HG03354 (cell line): ENCODE data around the gene GLDC.
"Not testable (repeated sequence)": the region's sequence is repeated elsewhere in the genome, so short reads cannot be mapped to it uniquely, and the experiment has no call there.

Experiments used
- ATAC-seq: cut with Tn5 transposase; IDR thresholded peaks from one replicate; pipeline ENCODE4 v1.9.1; 2021; ENCODE audit warnings: mild to moderate bottlenecking; ENCODE audit not compliant: unreplicated experiment, poor library complexity, severe bottlenecking

GLDC gene

DNA sequence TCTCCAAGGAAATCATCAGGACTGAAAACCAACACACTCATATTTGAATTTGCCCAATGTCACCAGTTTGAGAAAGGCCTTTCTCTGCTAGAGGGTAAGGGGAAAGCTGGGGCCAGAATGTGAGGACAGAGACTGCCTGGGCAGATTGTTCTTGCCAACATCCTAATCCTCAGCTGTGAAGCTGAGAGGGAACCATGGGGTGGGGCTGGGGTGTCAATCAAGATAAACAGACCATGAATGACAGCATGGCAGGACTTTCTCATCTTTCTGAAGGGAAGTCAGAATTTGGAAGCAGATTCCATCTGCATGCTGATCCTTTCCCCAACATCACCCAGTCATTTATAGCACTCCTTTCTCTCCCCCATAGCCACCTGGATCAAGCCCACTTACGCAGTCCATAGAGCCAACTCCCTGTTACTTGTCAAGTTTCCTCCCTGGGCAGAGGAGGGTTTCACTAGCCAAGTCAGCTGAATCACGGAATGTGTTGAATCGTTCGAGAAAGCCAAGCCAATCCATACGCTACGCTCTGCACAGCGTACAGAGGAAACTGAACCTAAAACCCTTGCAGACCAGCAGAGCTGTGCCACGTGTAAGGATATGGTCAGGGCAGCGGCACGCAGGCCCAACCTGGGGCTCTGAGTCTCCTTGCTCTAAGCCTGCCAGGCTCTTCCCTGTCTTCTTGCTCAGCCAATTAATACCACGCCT, 14.9 kb downstream of the GLDC start:
- no peak for ATAC-seq

DNA sequence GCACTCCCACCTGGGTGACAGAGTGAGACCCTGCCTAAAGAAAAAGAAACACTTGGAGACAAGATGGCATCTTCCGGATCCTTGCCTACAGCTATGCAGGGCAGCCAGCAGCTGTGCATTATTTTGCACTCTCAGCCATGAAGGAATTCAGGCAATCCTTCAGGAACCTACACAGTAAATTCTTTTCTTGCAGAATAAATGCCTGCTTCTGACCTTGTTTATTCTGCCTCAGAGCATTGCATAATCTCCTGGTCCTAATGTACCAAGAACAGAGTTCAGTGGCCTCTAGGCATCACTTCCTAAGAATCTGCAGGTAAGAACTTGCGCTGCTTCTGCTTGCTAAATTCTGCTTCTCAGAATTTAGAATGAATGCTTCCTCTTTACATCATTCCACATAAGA, 16.8 kb downstream of the GLDC start:
- ATAC-seq = no peak

DNA sequence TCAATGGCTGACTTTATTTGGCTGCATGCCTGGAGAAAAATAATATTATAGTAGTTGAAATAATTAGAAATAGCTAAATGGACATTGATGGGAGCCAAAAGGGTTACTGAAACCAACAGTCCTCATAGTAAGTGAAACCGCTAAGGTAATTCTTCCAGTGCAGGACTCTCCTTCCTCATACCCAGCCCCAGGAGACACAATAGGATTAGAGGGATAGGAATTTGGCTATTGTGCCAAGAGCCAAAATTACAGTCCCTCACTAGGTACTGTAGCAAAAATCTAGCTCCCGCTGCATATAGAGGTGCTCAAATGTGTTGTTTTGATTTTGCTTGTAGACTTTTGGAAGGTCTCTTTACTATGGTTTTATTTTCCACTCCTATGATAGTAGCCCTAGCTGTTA, 20.2 kb downstream of the GLDC start:
- ATAC-seq = no peak

DNA sequence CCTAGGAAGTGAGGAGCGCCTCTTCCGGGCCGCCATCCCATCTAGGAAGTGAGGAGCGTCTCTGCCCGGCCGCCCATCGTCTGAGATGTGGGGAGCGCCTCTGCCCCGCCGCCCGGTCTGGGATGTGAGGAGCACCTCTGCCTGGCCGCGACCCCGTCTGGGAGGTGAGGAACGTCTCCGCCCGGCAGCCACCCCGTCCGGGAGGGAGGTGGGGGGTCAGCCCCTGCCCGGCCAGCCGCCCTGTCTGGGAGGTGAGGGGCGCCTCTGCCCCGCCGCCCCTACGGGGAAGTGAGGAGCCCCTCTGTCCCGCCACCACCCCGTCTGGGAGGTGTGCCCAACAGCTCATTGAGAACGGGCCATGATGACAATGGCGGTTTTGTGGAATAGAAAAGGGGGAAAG, 22.7 kb downstream of the GLDC start:
- ATAC-seq = not testable (repeated sequence)

DNA sequence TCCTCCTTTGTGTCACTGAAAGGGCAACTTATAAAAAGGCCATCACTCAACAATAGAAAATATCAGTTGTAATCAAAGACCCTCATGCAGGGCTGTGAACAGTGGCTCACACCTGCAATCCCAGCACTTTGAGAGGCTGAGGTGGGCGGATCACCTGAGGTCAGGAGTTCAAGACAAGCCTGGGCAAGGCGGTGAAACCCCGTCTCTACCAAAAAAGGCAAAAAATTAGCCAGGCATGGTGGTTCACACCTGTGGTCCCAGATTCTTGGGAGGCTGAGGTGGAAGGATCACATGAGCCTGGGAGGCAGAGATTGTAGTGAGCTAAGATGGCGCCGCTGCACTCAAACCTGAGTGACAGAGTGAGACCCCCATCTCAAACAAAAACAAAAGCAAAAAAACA, 24.7 kb downstream of the GLDC start:
- ATAC-seq = no peak

DNA sequence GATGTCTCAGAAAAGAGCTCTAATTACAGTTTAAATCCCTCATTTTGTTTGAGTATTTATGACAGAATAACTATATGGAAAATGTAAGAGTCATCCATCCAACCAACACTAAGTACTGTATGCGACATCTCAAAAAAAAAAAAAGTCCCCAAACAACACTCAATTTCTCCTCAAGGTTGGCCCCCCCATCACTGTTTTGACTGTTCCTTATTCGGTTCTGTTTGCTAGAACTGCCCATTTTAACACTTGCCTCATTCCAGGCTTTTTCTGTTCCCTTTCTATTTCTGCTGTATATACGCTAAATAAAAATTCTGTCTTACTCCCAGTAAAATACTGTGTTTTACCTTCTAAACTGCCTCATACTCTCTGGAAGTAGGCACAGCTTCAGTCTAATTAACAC, 25.2 kb downstream of the GLDC start:
- ATAC-seq = no peak

DNA sequence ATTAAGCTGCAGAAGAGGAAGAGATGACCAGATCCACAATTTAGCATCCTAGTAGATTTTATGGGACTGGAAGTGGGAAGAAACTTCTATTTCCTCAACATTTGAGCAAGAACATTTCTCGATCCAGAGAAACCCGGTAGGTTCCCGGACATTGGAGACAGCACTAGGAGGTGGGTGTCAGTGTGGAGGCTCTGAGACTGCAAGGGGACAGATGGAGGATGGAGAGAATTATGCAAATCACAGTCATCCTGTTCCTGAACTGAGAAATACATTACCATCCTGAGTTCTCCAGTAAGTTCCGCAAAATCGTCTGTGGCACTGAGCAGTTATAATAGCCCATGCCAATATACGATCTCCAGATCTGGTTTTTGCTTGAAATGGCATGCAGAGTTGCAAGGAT, 25.6 kb downstream of the GLDC start:
- ATAC-seq = no peak

DNA sequence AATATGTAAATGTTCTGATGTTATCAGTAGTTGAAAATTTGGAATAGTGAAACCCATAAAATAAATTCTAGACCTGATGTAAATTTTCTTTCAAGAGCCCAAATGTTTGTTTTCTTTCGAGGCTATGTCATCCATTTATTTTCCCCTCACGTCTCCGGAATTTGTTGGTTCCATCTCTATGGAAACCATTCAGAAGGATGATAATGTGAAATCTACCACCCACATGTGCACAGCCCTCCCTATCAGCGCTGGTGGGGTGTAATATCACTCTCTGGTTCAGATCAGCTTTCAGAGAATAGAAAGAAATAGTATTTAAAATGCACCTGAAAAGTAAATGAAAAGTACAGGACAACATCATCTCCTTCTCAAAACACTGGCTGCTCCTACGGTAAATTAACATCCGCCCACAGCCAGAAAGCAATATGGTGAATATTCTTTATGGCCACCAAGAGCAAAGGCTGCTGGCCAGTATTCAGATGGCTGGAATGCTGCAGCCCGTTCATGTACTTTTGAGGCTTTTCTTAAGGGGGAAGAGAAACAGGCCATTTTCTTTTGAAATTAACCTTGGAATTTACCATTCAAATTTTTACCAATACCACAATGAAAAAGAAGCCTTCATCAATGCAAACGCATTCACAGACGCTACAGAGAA, 28.5 kb downstream of the GLDC start:
- ATAC-seq = no peak

DNA sequence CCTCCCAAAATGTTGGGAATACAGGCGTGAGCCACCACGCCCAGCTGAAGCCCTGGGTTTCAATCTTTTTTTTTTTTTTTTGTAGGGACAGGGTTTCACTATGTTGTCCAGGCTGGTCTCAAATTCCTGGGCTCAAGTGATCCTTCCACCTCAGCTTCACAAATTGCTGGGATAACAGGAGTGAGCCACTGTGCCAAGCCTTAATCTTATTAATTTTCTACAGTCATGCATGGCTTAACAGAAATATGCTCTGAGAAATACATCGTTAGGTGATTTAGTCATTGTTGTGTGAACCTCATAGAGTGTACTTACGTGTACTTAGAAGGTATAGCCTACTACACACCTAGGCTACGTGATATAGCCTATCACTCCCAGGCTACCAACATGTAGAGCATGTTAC, 31.0 kb downstream of the GLDC start:
- ATAC-seq = no peak

DNA sequence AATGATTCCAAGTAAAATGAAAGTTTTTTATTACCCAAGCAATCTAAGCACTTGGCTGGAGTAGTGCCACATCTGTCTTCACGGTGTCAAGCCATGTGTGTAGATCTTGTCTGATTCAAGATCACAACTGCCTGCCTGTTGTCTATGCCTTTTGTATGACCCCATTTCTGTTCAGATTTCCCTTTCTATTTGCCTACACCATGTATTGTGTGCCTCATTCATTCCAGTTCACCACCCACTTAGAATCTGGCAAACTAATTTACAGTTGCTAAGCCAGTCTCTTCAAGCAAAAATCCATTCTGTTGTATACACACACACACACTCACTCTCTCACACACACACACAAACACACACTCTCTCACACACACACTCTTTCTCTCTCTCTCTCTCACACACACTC, 33.7 kb downstream of the GLDC start:
- ATAC-seq = no peak

DNA sequence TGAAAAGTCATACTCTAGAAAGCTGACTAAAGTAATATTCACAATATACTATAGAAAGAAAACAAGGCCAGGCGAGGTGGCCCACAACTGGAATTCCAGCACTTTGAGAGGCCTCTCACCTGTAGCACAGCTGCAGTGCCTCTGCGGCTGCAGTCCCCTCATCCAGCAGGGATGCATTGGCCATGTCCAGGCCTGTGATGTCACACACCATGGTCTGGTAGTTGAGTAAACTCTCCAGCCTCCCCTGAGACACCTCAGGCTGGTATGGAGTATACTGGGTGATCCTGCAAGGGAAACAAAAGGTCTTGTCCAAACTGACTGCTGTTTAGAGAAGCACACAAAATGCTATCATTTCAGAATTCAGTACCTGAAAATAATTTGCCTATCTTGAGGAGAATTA, 35.5 kb downstream of the GLDC start:
- ATAC-seq = no peak

DNA sequence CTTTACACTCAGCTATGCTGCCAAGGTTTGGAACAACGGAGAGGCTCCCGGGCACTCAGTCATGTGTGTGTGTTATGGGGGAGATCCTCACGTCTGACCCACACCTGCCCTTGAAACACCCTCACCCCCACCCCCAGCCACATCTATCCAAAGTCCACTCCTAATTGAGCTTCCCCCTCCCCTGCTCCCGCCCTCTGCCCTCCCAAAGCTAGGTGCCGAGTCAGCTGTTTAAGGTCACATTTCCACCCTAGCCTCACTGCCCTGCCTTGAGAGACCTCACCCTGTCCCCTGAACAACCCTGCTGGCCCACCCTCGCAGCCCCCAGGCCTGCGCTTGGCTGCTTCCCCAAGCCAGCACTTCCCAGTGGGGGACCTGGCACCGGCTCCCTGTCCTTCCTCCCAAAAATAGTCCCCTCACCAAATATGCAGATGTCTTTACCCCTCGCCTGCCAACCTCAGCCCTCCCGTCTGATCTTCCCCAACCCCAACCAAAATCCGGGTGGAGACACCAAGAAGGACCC, 36.0 kb downstream of the GLDC start:
- no peak for ATAC-seq

DNA sequence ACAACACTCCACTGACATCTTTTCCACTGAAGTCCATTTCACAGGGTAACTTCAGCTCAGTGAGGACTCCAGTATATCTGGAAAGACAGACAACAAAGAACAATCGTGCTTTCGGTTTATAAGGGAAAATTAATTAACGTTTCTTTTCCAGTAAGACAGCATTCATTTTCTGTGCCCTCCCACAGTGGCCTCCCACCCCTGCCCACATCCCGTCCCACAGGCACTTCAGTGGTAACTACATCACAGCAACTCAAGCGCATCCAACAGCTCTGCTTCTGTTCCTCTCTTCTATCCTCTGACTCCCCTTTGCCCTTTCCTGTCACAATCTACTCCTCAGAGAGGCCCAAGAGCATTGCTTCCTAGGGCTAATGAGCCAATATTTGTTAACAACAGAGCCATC, 40.3 kb downstream of the GLDC start:
- peak; percentile 87 for ATAC-seq

DNA sequence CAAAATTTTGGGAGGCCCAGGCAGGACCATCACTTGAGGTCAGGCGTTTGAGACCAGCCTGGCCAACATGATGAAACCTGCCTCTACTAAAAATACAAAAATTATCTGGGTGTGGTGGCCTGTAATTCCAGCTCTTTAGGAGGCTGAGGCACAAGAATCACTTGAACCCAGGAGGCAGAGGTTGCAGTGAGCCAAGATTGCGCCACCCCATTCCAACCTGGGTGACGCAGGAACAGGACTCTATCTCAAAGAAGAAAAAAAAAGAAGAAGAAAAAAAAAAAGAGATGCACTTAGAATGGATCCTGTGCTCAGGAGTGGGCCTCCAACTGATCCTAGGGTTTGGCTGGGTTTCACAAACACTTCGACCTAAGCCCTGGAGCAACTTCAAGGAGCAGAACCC, 45.1 kb downstream of the GLDC start:
- no peak for ATAC-seq

DNA sequence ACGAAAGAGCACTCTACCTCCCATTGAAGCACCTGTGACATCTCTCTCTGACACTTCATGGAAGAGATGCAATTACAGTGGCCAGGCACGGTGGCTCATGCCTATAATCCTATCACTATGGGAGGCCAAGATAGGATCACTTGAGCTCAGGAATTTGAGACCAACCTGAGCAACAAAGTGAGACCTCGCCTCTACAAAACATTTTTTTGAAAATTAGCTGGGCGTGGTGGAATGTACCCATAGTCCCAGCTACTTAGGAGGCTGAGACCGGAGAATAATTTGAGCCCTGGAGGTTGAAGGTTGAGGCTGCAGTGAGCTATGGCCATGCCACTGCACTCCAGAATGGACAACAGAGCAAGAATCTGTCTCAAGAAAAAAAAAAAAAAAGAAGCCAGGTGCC, 45.5 kb downstream of the GLDC start:
- no peak for ATAC-seq

DNA sequence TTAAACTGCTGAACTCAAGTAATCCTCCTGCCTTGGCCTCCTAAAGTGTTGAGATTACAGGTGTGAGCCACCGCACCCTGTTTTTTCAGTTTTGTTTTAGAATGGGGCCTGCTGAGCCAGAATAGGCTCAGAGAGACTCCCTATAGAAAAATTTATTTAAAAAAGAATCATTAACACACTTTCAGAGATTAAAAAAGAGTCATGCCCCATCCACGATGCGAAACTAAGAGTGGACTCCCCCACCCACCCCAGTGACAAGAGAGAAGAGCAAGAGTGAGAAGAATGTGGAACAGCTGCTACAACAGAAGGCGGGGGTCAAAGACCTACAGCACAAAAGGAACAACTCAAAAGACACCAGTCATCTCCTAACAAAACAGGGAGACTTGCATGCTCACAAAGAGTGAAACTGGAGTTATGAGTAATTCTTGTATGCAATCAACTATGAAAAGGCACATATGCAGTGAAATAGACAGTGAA, 47.2 kb downstream of the GLDC start:
- peak; percentile 99 for ATAC-seq

DNA sequence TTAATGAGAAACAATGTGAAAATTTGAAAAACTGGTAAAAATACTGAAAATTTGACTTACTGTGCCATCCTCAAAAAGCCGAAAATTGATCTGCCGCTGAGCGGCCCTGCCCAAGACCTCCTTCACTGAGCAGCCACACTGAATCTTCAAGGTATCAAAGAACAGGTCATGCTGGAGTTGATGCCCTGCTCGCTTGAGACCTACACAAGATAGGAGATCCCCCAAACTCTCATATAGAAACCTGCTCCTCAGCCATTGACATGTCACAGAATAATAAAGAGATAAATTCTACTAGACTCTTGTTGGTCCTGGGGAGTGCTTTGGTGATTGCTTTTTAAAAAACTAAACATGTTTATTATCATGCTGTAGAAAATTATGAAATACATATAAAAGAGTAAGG, 52.7 kb downstream of the GLDC start:
- no peak for ATAC-seq

DNA sequence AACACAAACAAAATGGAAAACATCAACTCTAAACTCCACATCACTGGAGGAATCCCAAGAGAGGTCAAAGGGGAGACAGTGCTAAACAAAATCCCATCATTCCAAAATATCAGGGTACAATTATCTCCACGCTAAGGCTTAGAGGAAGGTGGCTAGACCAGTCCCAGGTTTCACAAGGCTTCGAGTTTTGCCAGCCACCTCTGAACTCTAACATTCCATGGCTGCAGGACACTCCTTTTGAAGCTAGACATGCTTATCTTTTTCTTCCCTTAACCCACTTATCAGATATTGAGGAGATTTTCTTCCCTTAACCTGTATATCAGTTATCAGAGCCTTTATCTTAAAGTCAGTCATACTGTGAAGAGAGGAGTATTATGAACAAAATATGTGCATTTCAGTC, 53.3 kb downstream of the GLDC start:
- no peak for ATAC-seq

DNA sequence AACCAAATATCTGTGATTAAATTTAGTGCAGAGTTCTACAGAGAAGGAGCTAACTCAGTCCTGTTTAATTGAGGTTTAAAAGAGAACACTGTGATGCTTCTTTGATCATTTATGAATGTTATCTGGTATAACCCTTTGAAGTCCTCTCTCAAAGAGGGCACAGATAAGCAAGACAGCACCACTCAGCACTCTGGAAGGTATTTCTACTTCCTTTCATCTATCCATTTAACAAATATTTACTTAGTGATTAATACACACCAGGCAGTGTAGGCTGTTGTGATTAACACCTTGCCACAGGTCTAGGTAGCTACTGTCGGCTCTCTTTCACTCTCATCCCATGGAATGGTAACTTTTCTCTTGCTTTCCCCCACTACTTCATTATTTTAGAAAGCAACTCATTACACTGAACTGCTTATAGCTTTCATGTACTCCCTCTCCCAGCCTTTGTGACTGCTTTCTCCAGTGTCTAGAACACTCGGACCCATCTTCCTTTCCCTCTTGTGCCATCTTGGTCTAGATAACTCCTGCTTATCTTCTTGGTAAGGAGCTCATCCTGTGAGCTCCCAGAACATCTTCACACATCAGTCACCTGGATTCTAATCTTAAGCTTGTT, 54.7 kb downstream of the GLDC start:
- no peak for ATAC-seq

DNA sequence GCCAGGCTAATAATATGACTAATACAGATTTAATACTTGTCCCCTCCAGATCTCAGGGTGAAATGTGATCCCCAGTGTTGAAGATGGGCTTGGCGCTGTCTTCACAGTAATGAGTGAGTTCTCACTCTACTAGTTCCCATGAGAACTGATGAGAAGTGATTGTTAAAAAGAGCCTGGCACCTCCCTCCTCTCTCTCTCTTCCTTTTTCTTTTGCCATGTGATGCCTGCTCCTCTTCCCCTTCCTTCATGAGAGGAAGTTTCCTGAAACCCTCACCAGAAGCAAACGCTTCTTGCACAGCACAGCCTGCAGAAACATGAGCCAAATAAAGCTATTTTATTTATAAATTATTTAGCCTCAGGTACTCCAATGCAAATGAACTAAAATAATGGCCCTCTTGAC, 55.2 kb downstream of the GLDC start:
- no peak for ATAC-seq
